GM19239 (cell line): ENCODE measurements around the gene TMEM242.

Source experiments
- DNase-seq: peaks from one replicate; pipeline ENCODE4 v3.0.0; 2011; ENCODE audit warnings: low spot score; ENCODE audit not compliant: insufficient read length
- FAIRE-seq: peaks from 2 replicates; lab custom pipeline; 2011; peaks lifted over from hg19 to GRCh38; lab: Jason Lieb, UNC

The TMEM242 gene

GRCh38 chr6:157272866-157273755 lies 50.2 kb downstream of the TMEM242 start:
- no peak for DNase-seq
- no peak for FAIRE-seq

DNA sequence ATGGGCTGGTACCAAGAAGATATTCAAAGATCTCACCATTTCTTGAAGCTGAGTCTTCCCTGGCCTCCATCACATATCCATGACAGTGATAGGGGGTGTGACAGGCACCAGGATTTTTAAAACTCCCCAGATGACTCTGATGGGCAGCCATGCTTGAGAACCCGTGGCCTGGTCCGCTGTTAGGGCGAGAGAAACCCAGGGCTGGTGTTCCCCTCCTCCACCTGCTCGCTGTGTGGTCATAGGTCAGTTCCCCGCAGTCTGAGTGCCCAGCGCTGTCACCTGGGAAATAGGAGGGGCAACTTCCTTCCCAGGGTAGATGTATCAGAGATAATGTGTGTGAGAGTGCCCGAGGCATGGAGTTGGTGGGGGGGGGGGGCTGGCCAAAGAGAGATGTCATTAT lies 50.9 kb downstream of the TMEM242 start:
- FAIRE-seq (no peak), DNase-seq (no peak)

- DNase-seq, result no peak
- FAIRE-seq, result no peak
Measured at GRCh38 chr6:157271911-157272310, 51.4 kb downstream of the TMEM242 start.

DNA sequence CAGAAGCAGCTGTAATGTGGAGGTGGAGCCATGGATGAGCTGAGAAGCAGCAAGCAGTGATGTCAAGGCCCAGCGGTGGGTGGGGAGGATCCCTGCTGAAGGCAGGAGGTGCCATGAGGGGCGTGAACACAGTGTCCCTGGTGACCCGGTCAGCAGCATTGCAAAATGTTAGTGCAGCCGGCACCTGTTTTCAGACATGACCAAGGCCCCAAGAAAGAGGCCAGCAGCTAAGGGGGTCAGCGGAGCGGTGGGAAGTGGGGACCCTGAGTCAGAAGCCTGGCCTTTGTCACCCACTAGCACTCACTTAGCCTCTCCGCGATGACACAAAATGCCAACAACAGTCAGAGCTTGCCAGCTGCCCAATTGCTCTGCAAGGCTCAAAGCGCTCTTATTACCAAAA lies 51.9 kb downstream of the TMEM242 start:
- DNase-seq (no peak), FAIRE-seq (no peak)

- DNase-seq, result no peak
- FAIRE-seq, result no peak
Measured at GRCh38 chr6:157270916-157271315, 52.4 kb downstream of the TMEM242 start.

DNA sequence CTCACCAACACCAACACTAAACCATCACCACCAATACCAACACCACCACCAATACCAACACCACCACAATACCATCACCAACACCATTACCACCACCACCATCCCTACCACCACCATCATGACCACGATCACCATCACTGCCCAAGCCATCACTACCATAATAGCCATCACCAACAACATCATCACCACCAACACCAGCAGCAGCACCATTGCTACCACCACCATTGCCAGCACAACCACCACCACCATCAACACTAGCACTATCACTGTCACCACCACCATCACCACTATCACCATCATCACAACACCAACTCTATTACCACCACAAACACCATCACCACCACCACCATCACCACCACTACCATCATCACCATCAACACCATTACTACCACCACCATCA lies 53.0 kb downstream of the TMEM242 start:
- no peak for DNase-seq
- no peak for FAIRE-seq

GRCh38 chr6:157269261-157269794 lies 54.0 kb downstream of the TMEM242 start:
- DNase-seq (no peak), FAIRE-seq (no peak)

GRCh38 chr6:157268835-157269234 lies 54.5 kb downstream of the TMEM242 start:
- FAIRE-seq, result no peak

GRCh38 chr6:157268396-157268795 lies 54.9 kb downstream of the TMEM242 start:
- FAIRE-seq (no peak), DNase-seq (no peak)

More at GRCh38 chr6:157268835-157269234, 54.5 kb downstream of the TMEM242 start:
- no peak for DNase-seq

- FAIRE-seq (no peak), DNase-seq (no peak)
Measured at GRCh38 chr6:157267654-157268053, 55.7 kb downstream of the TMEM242 start.

DNA sequence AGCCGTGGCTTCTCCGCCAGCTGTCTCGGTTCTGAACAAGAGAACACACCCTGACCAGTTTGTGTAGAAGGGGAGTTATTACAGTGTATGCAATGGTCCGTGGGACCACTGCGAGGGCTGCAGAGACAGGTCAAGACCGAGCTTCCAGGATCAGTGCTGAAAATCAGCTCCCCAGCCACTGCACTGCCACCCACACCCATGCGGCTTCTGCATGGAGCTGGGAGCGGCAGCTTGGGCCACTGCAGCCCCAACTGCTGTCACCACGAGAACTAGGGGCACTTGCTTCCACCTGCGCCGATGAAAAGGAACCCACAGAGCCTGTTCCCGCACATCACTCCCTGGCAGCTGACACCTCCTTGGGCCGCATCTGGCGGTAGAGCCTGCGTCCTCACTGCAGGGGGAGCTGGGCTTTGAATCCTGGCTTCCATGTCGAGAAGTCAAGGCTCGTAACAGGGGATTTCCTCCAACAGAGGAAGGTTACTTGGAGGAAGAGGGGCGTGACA lies 56.2 kb downstream of the TMEM242 start:
- no peak for FAIRE-seq
- no peak for DNase-seq

DNA sequence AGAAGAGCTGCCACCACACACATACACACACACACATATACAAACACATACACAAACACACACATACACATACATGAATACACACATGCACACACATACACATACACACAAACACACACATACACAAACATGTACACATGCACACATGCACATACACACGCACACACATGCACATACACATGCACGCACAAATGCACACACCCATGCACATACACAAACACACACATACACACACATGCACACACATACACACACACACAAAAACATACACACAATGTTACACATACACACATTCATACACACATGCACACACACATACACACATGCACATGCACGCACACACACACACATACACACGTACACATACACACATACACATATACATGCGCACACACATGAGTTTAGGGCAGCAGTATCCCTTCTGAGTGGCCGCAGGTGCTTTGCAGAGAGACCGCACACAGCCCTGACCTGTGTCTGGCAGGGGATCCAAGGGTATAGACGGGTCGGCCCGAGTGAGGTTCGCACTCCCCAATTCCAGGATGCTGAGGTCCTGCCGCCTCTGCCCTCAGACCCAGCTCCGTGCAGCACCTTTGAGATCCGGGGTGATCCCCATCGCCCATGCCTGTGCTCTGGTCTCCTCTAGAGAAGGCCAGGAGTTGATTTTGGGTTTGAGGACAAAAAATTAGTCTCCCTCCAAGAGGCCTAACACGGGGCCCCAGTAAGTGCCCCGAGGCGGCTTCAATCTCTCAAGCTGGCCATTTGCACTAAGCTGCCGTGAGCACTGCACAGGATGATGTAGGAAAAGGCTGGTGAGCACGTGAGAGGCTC lies 56.8 kb downstream of the TMEM242 start:
- no peak for FAIRE-seq
- DNase-seq, result no peak

DNA sequence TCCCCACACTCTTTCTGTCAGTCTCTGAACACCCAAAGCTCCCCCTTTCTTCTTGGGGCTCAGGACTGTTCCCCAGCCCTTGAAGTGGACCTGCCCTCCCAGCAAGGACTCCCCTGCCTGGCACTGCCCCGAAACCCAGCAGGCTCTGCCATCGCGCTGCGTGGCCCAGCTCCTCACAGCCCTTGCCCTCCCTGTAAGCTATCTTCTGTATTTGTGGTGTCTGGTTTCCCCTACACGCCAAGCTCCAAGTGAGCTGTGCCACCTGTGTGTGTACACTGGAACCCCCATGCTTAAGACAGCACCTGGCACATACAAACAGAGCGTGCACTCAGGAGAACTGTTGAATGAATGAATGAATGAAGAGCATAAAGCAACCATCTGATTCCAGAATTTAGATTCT lies 57.7 kb downstream of the TMEM242 start:
- DNase-seq (no peak), FAIRE-seq (no peak)

GRCh38 chr6:157265186-157265585 lies 58.1 kb downstream of the TMEM242 start:
- FAIRE-seq (no peak), DNase-seq (no peak)

GRCh38 chr6:157264701-157265100 lies 58.6 kb downstream of the TMEM242 start:
- DNase-seq (no peak), FAIRE-seq (no peak)

DNA sequence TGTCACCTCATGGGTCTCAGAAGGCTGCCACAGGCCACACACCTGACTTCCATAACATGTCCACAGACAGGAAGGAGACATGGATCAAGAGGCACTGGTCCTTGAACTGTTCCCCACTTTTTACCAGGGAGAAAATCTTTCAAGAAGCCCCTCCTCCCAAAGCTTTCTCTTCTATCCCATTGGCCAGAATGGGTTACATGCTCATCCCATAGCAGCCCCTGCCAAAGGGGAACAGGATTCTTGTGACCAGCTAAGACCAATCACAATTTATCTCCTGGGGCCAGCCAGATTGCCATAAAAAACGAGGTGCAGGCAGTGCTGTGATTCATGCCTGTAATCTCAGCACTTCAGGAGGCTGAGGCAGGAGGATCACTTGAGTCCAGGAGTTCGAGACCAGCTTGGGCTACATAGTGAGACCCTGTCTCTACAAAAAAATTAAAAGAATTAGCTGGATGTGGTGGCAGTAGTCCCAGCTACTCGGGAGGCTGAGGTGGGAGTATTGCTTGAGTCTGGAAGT lies 59.4 kb downstream of the TMEM242 start:
- FAIRE-seq (no peak), DNase-seq (no peak)

- no peak for DNase-seq
- FAIRE-seq, result no peak
Measured at GRCh38 chr6:157263146-157263545, 60.2 kb downstream of the TMEM242 start.

- DNase-seq (no peak), FAIRE-seq (no peak)
Measured at GRCh38 chr6:157261606-157262005, 61.7 kb downstream of the TMEM242 start.

GRCh38 chr6:157260735-157261410 lies 62.4 kb downstream of the TMEM242 start:
- no peak for DNase-seq
- no peak for FAIRE-seq

- FAIRE-seq (no peak), DNase-seq (no peak)
Measured at GRCh38 chr6:157259443-157259842, 63.9 kb downstream of the TMEM242 start.
